Esophagus muscularis mucosa (tissue), 4 donors: Measurements from ENCODE around the gene FAM184B.

ENCODE experiments used
- EP300 ChIP-seq: sonication (generic); formaldehyde crosslinking; IDR thresholded peaks from one replicate; pipeline ENCODE4 v1.6.1; 2017; ENCODE audit warnings: antibody characterized with exemption
- POLR2A ChIP-seq: fragments of 450-650 bp; IDR thresholded peaks from one replicate; pipeline ENCODE4 v1.6.1; 2017; ENCODE audit warnings: antibody characterized with exemption, moderate library complexity, mild to moderate bottlenecking, low read depth
- POLR2AphosphoS5 ChIP-seq, 2 donors: sonication (generic); formaldehyde crosslinking; IDR thresholded peaks; one replicate each; pipeline ENCODE4 v1.6.1; 2017; ENCODE audit warnings: antibody characterized with exemption in 2 of 2
- TF ChIP-seq, protein P1 (sequence below), 3 experiments: fragments of 200-600 bp in 2 of 3; fragments of 450-650 bp in 1 of 3; sonication (generic) in 2 of 3; IDR thresholded peaks; one replicate each; pipeline ENCODE4 v1.5.1; 2017 to 2019; ENCODE audit warnings: antibody characterized with exemption in 3 of 3, mild to moderate bottlenecking in 2 of 3, moderate library complexity in 1 of 3

DNA sequence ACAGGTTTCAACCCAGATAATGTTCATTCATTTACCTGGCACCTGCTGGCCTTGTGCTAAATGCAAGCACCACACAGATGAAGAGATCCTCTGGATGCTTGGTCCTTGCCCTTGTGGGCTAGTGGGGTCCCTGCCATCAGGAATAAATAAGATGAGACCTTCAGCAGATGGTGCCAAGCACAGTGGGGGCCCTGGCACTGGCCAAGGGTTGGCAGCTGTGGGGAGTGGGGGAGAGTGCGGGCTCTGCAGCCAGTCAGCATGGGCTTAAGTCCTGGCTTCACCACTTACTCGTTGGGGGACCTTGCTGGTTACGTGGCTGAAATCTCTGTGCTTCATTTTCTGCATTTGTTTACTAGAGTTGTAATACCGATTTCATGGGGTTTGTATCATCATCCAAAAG is 197.5 kb downstream of the FAM184B start:
- TF ChIP-seq POLR2A (no peak), POLR2AphosphoS5 (IDR thresholded peaks at IDR 0.05) (no peak), EP300 (no peak)
- TF ChIP-seq, protein P1, sequence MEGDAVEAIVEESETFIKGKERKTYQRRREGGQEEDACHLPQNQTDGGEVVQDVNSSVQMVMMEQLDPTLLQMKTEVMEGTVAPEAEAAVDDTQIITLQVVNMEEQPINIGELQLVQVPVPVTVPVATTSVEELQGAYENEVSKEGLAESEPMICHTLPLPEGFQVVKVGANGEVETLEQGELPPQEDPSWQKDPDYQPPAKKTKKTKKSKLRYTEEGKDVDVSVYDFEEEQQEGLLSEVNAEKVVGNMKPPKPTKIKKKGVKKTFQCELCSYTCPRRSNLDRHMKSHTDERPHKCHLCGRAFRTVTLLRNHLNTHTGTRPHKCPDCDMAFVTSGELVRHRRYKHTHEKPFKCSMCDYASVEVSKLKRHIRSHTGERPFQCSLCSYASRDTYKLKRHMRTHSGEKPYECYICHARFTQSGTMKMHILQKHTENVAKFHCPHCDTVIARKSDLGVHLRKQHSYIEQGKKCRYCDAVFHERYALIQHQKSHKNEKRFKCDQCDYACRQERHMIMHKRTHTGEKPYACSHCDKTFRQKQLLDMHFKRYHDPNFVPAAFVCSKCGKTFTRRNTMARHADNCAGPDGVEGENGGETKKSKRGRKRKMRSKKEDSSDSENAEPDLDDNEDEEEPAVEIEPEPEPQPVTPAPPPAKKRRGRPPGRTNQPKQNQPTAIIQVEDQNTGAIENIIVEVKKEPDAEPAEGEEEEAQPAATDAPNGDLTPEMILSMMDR (IDR thresholded peaks at IDR 0.05) = no peak
